ENCODE measurements around the gene LNPEP.
"Not testable (repeated sequence)": the region's sequence is repeated elsewhere in the genome, so short reads cannot be mapped to it uniquely, and the experiment has no call there.

Gene LNPEP

GRCh38 chr5:97084782-97085458 lies 149.0 kb downstream of the LNPEP start:
- not testable (repeated sequence) for DNase-seq; H3K27me3 ChIP-seq (replicated peaks; ENCODE audit: control insufficient read depth, insufficient read depth, low read length, poor library complexity, severe bottlenecking); H3K36me3 ChIP-seq (ENCODE audit: control insufficient read depth, insufficient read depth, low read length); H3K27ac ChIP-seq (ENCODE audit: insufficient read depth, low read length, poor library complexity, severe bottlenecking); H3K4me3 ChIP-seq (ENCODE audit: insufficient read depth, low read depth, low read length, poor library complexity, severe bottlenecking); H3K4me1 ChIP-seq (ENCODE audit: control insufficient read depth, insufficient read depth, low read length, poor library complexity, severe bottlenecking); H3K9me3 ChIP-seq (ENCODE audit: control insufficient read depth, low read length)

GRCh38 chr5:97085459-97086181 lies 149.7 kb downstream of the LNPEP start:
- H3K9me3 ChIP-seq (ENCODE audit: control insufficient read depth, low read length) = no peaks in the 10 kb centered on the region
- no peaks in the 10 kb centered on the region for H3K27me3 ChIP-seq (replicated peaks; ENCODE audit: control insufficient read depth, insufficient read depth, low read length, poor library complexity, severe bottlenecking)
- no peaks in the 10 kb centered on the region for H3K36me3 ChIP-seq (ENCODE audit: control insufficient read depth, insufficient read depth, low read length)
- no peak for DNase-seq
- H3K4me1 ChIP-seq (ENCODE audit: control insufficient read depth, insufficient read depth, low read length, poor library complexity, severe bottlenecking) = no peaks in the 10 kb centered on the region
- H3K4me3 ChIP-seq (ENCODE audit: insufficient read depth, low read depth, low read length, poor library complexity, severe bottlenecking) = no peak overlapping the region
- H3K27ac ChIP-seq (ENCODE audit: insufficient read depth, low read length, poor library complexity, severe bottlenecking) = no peak overlapping the region
